SK-N-SH (cell line): ENCODE results near the gene CYTH4. TPM values are rescaled to one million over a fixed set of nuclear protein-coding genes. Genes with fewer than 3 reads are reported as not detected.

Source experiments
- CTCF ChIA-PET: fragments of 300-600, 350-600 bp; formaldehyde crosslinking; extraction: SDS; loops from one replicate; lab custom pipeline; 2021; lab: Yijun Ruan, JAX
- POLR2A ChIA-PET: fragments of 350-600 bp; sonication (Branson Sonifier 250); formaldehyde crosslinking; extraction: SDS; loops from one replicate; lab custom pipeline; 2020; ENCODE audit warnings: antibody characterized with exemption, inconsistent platforms; lab: Yijun Ruan, JAX
- DNase-seq: peaks from one replicate; pipeline ENCODE4 v3.0.0; 2012
- H2AFZ ChIP-seq: fragments of 200-600 bp; sonication (generic); 2 replicates; pipeline ENCODE4 v1.8.1; 2016; ENCODE audit warnings: antibody characterized with exemption, mild to moderate bottlenecking, low read depth
- H3F3A ChIP-seq: fragments of 200-600 bp; sonication (generic); replicated peaks from 2 replicates; pipeline ENCODE3; 2016; ENCODE audit warnings: antibody characterized with exemption, mild to moderate bottlenecking; ENCODE audit not compliant: insufficient read depth
- H3K27ac ChIP-seq, 2 experiments: fragments of 200-500 bp in 1 of 2; fragments of 200-600 bp in 1 of 2; sonication (Bioruptor generic) in 1 of 2; sonication (generic), shearing (Covaris generic) in 1 of 2; 2 replicates each; pipeline versions ENCODE4 v1.5.1 to v1.6.1; 2014 to 2016; ENCODE audit warnings: low read depth in 2 of 2, inconsistent platforms in 1 of 2, low read length in 1 of 2, mild to moderate bottlenecking in 1 of 2, mixed read lengths in 1 of 2
- H3K27me3 ChIP-seq: fragments of 200-600 bp; sonication (generic), shearing (Covaris generic); 2 replicates; pipeline ENCODE4 v1.6.1; 2016; ENCODE audit warnings: mixed run types; ENCODE audit not compliant: insufficient read depth
- H3K36me3 ChIP-seq, 2 experiments: fragments of 200-500 bp in 1 of 2; fragments of 200-600 bp in 1 of 2; sonication (Bioruptor generic) in 1 of 2; sonication (generic) in 1 of 2; replicated peaks in 1 of 2; 2 replicates each; pipeline versions ENCODE3 to v1.5.1; 2014 to 2016; ENCODE audit warnings: low read length in 1 of 2, mild to moderate bottlenecking in 1 of 2; ENCODE audit not compliant: insufficient read depth in 2 of 2, control insufficient read depth in 1 of 2
- H3K4me1 ChIP-seq, 2 experiments: fragments of 200-500 bp in 1 of 2; fragments of 200-600 bp in 1 of 2; sonication (Bioruptor generic) in 1 of 2; sonication (generic), shearing (Covaris generic) in 1 of 2; 2 replicates each; pipeline versions ENCODE4 v1.5.1 to v1.6.1; 2014 to 2016; ENCODE audit warnings: low read depth in 1 of 2, low read length in 1 of 2, mixed run types in 1 of 2; ENCODE audit not compliant: insufficient read depth in 2 of 2, control insufficient read depth in 1 of 2
- H3K4me2 ChIP-seq: fragments of 200-600 bp; sonication (generic), shearing (Covaris generic); 2 replicates; pipeline ENCODE4 v1.6.1; 2017; ENCODE audit warnings: mixed run types
- H3K4me3 ChIP-seq, 2 experiments: fragments of 200-500 bp in 1 of 2; fragments of 200-600 bp in 1 of 2; sonication (Bioruptor generic) in 1 of 2; sonication (generic), shearing (Covaris generic) in 1 of 2; 2 replicates each; pipeline versions ENCODE4 v1.5.1 to v1.8.1; 2014 to 2016; ENCODE audit warnings: low read depth in 2 of 2, inconsistent platforms in 1 of 2, low read length in 1 of 2, mild to moderate bottlenecking in 1 of 2, mixed read lengths in 1 of 2, moderate library complexity in 1 of 2
- H3K79me2 ChIP-seq: fragments of 200-600 bp; sonication (generic); 2 replicates; pipeline ENCODE4 v1.8.1; 2017; ENCODE audit warnings: mild to moderate bottlenecking; ENCODE audit not compliant: insufficient read depth
- H3K9ac ChIP-seq: fragments of 200-600 bp; sonication (generic); 2 replicates; pipeline ENCODE4 v1.6.1; 2017; ENCODE audit warnings: mixed run types
- H3K9me2 ChIP-seq: fragments of 200-600 bp; sonication (generic); 2 replicates; pipeline ENCODE4 v1.6.1; 2017; ENCODE audit warnings: mixed run types
- H3K9me3 ChIP-seq: fragments of 200-600 bp; sonication (generic); 2 replicates; pipeline ENCODE4 v1.6.1; 2017; ENCODE audit warnings: mixed run types, mild to moderate bottlenecking, moderate library complexity
- H4K20me1 ChIP-seq: fragments of 200-600 bp; sonication (generic); 2 replicates; pipeline ENCODE4 v1.6.1; 2017; ENCODE audit warnings: mild to moderate bottlenecking, mixed run types; ENCODE audit not compliant: insufficient read depth
- ELF1 ChIP-seq: IDR thresholded peaks from 2 replicates; pipeline ENCODE4 v1.4.0; 2012
- FOXJ3 ChIP-seq: sonication (generic); formaldehyde crosslinking; IDR thresholded peaks from 2 replicates; pipeline ENCODE4 v1.5.1; 2020; ENCODE audit warnings: mild to moderate bottlenecking, missing genetic modification reagents
- RCOR1 ChIP-seq: fragments of 150-350 bp; IDR thresholded peaks from 2 replicates; pipeline ENCODE4 v1.6.1; 2017; ENCODE audit warnings: antibody characterized with exemption, low read length
- RFX5 ChIP-seq: IDR thresholded peaks from 2 replicates; pipeline ENCODE4 v1.6.1; 2012; ENCODE audit warnings: mild to moderate bottlenecking, improper control_type of control experiment, low read length
- YY1 ChIP-seq: IDR thresholded peaks from 2 replicates; pipeline ENCODE4 v1.4.0; 2012; ENCODE audit warnings: low read depth, mild to moderate bottlenecking
- WGBS: methylation state at CpG from one replicate; pipeline ENCODE4 v1.1.6; 2017; ENCODE audit warnings: low lambda C conversion rate; 5-methylcytosine and 5-hydroxymethylcytosine counted together
- polyA plus RNA-seq, 3 experiments: library from polyadenylated mRNA; depleted of rRNA; stranded (reverse); fragments of >200 nt; gene quantifications; 2 replicates each; pipeline ENCODE4 v1.2.3, GENCODE V29; 2012
- TF ChIP-seq, protein P1 (sequence below): IDR thresholded peaks from 2 replicates; pipeline ENCODE4 v1.6.1; 2012; ENCODE audit warnings: mild to moderate bottlenecking, low read depth, low read length, moderate library complexity
- TF ChIP-seq, protein P2 (sequence below): IDR thresholded peaks from 2 replicates; pipeline ENCODE4; 2012

Gene CYTH4
- polyA plus RNA-seq, 1 of the 3 experiments (the other 2 are of a cell fraction), result 0.07 TPM

DNA sequence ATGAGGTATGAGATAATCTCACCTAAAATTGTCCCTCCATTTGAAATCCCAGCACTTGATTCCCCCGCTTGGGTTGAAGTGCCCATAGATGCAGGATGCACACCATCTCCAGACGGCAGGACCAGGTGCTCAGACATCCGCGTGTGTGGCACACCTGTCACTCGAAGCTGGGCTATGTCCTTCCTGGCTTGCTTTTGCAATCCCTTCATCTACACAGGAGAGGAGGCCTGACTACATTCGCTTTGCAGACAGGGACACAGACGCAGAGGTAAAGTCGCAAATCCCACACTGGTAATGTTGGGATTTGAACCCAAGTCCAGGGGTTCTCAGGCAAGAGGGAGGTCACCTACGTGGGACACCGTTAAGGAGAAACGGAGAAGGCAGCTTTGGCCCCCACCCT, 7.2 kb upstream of the CYTH4 start:
- CTCF ChIA-PET, result no interaction called here

DNA sequence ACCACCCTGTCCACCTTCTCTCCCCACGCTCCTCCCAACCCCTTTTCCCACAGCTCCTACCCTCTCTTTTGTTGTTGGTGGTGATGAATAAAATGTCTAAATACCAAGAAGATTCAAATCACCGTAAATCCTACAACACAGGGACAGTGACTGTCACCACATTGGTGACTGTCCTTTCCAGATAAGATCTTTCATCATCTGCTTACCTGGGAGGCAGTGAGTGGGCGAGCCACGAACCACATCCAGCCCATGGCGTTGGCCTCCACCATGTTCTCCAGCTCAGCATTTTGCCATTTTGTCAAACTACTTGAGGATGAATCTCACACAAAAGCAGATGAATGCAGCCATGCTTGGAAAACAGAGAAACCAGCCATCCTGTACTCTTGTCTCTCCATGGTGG, 6.7 kb upstream of the CYTH4 start:
- 95% methylated on average over 5 of the region's 5 CpGs for WGBS
- Histone ChIP-seq H3K4me3 (no peak overlapping the region), H3K4me1 (0 out of 4 replicates have a peak, but pooled peaks cover 0 to 6% of the 10 kb centered on the region in 2 experiments), H3K9me2 (no peaks in the 10 kb centered on the region), H3K9ac (no peak overlapping the region), H3F3A (peaks cover 10% of the 10 kb centered on the region), H3K9me3 (no peaks in the 10 kb centered on the region), H3K79me2 (no peaks in the 10 kb centered on the region), H3K27me3 (no peaks in the 10 kb centered on the region), H2AFZ (no peak overlapping the region), H3K27ac (no peak overlapping the region), H3K4me2 (no peak overlapping the region), H4K20me1 (no peaks in the 10 kb centered on the region), H3K36me3 (no peaks in the 10 kb centered on the region)
- ChIA-PET CTCF (no interaction called here), POLR2A (no interaction called here)
- DNase-seq, result no peak
- TF ChIP-seq YY1, result no peak
- TF ChIP-seq FOXJ3 (CRISPR knock-in tag), result no peak
- no peak for TF ChIP-seq RCOR1
- TF ChIP-seq ELF1, result no peak
- TF ChIP-seq, protein P1, sequence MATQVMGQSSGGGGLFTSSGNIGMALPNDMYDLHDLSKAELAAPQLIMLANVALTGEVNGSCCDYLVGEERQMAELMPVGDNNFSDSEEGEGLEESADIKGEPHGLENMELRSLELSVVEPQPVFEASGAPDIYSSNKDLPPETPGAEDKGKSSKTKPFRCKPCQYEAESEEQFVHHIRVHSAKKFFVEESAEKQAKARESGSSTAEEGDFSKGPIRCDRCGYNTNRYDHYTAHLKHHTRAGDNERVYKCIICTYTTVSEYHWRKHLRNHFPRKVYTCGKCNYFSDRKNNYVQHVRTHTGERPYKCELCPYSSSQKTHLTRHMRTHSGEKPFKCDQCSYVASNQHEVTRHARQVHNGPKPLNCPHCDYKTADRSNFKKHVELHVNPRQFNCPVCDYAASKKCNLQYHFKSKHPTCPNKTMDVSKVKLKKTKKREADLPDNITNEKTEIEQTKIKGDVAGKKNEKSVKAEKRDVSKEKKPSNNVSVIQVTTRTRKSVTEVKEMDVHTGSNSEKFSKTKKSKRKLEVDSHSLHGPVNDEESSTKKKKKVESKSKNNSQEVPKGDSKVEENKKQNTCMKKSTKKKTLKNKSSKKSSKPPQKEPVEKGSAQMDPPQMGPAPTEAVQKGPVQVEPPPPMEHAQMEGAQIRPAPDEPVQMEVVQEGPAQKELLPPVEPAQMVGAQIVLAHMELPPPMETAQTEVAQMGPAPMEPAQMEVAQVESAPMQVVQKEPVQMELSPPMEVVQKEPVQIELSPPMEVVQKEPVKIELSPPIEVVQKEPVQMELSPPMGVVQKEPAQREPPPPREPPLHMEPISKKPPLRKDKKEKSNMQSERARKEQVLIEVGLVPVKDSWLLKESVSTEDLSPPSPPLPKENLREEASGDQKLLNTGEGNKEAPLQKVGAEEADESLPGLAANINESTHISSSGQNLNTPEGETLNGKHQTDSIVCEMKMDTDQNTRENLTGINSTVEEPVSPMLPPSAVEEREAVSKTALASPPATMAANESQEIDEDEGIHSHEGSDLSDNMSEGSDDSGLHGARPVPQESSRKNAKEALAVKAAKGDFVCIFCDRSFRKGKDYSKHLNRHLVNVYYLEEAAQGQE, result no peak
- no peak for TF ChIP-seq RFX5
- TF ChIP-seq, all 33 proteins: peak for 0

More for the DNA sequence above, 7.2 kb upstream of the CYTH4 start:
- Histone ChIP-seq H3K79me2 (no peaks in the 10 kb centered on the region), H3K4me2 (no peak overlapping the region), H3K4me1 (0 out of 4 replicates have a peak, but pooled peaks cover 0 to 6% of the 10 kb centered on the region in 2 experiments), H3K4me3 (no peak overlapping the region), H3K9me3 (no peaks in the 10 kb centered on the region), H3K27ac (no peak overlapping the region), H4K20me1 (no peaks in the 10 kb centered on the region), H2AFZ (no peak overlapping the region), H3F3A (peaks cover 15% of the 10 kb centered on the region), H3K27me3 (no peaks in the 10 kb centered on the region), H3K36me3 (no peaks in the 10 kb centered on the region), H3K9me2 (no peaks in the 10 kb centered on the region), H3K9ac (no peak overlapping the region)
- DNase-seq, result no peak
- 96% methylated on average over 8 of the region's 11 CpGs for WGBS
- POLR2A ChIA-PET, result no interaction called here
- TF ChIP-seq, protein P2, sequence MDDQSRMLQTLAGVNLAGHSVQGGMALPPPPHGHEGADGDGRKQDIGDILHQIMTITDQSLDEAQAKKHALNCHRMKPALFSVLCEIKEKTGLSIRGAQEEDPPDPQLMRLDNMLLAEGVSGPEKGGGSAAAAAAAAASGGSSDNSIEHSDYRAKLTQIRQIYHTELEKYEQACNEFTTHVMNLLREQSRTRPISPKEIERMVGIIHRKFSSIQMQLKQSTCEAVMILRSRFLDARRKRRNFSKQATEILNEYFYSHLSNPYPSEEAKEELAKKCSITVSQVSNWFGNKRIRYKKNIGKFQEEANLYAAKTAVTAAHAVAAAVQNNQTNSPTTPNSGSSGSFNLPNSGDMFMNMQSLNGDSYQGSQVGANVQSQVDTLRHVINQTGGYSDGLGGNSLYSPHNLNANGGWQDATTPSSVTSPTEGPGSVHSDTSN, result no peak
